Glomerular visceral epithelial cell (primary cell): ENCODE measurements around the gene SLC47A2.
"Not testable (repeated sequence)": the region's sequence is repeated elsewhere in the genome, so short reads cannot be mapped to it uniquely, and the experiment has no call there.

Experiments used
- DNase-seq: peaks from one replicate; pipeline ENCODE4 v3.0.0-alpha.2; 2016; ENCODE audit errors: extremely low spot score

SLC47A2 gene

DNA sequence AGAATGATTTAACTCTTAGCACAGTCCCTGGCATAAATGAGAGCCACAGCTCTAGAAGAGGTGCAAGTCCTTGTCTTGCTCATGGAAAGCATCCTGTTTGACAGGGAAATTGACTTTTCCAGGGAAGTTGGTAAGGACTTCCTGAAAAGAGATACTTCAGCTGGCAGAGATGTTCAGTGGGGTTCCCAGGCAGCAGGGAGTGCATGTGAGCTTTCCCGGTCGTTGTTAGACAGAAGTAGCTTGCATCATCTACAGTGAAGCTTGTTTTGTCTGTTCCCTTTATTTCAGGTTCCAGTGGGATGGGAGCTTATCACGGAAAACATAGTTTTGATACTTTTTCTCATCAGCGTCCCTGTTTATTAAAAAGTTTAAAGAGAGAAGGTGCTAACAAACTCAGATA, 45.0 kb downstream of the SLC47A2 start:
- DNase-seq: no peak

DNA sequence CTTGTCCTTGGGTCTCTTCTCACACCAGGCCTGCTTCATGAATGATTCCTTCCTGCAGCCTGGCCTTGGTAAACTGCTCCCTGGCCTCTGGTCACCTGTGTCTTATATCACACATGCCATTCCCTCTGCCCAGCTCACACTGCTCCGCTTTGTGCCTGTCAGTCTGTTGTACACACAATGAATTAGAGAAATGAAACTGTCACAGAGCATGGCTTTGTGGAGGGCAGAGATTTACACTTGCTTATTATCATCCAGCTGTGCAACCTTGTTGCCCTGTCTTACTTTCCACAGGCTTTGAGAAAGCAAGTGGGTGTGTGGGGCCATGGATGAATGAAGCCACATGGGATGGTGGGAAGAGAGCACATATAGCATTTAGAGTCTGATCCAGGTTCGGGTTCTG, 45.5 kb downstream of the SLC47A2 start:
- no peak for DNase-seq

DNA sequence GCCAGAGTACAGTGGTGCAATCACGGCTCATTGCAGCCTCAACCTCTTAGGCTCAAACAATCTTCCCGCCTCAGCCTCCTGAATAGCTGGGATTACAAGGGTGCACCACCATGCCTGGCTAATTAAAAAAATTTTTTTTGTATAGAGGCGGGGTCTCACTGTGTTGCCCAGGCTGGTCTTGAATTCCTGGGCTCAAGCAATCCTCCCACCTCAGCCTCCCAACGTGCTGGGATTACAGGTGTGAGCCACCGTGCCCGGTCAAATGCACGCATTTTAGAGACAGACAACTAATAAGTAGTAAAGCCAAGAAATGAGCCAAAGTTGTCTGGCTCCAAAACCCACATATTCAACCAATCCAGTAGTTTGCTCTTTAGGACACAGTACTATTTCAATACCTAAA, 46.7 kb downstream of the SLC47A2 start:
- DNase-seq: not testable (repeated sequence)

DNA sequence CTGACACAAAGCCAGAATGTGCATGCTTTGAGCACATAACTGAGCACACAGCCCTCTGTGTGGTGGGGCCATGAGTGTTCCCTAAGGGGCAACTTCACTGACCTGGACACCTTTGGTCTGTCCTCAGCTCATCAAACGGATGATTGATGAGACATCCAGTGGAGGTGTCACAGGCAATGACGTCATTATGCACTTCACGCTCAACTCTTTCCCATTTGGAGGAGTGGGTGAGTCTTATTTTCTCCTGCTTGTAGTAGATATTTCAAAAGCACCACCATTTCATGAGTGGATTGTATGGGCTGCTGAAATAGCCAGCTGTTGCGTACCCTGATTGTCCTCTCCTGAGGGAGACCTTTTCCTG, 51.6 kb downstream of the SLC47A2 start:
- DNase-seq: no peak

DNA sequence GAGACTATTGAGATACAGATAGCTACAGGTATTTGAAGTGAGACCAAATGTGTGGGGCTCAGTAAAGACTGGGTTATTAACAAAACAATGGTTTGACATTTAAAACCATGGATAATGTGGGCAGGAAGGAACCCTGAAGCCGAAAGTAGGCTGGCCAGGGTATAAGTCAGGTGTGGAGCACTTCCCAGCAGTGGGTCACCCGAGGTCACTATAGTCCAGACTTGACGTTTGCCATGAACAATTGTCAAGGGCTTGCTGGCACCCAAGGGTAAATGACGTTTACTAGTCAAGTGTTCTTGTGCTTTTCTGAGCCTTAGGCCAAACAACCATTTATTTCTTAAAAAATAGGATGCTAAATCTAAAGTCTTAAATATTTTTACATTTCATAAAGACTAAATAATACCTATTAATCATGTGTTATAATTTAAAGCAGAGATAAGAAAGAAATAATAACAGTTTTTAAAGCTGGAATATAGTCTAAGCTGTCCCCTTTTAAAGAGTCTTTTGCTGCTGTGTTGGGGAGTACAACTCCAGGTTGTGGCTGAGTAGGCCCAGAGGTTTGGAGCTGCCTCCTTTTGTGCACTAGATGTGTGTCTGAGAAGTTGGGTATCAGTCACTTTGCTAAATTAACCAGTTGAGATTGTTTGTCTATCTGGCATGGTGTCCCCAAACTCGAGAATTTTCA, 52.1 kb downstream of the SLC47A2 start:
- DNase-seq: no peak

GRCh38 chr17:19663097-19663496, 53.3 kb downstream of the SLC47A2 start:
- no peak for DNase-seq

GRCh38 chr17:19661121-19661520, 55.3 kb downstream of the SLC47A2 start:
- no peak for DNase-seq

DNA sequence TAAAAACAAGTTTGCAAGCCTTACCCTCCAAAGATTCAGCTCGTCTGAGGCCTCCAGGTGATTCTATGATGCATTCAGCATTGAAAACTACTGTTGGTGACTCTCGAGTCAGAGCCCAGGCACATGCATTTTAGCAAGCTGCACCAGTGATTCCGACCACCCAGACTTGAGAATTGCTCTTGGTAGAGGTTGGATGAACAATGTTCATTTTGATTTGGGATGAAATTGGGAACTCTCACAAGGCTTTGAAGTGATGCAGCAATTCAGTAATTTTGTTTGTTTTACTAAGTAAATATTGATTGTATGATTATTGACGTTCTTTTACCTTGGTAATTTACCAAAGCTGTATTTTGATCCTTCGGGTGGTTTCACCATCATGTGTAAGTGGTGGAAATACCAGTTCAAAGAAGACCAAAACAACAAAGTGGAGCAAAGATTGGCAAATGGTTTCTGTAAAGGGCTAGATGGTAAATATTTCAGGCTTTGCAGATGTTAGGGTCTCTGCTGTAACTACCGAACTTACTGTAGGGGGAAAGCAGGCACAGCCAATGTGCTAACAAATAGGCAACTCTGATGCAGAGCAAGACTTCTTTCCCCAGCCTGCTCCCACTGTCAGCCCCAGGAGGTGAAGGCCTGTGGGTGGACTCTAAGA, 56.0 kb downstream of the SLC47A2 start:
- DNase-seq: no peak

- DNase-seq: no peak
These were observed 56.8 kb downstream of the SLC47A2 start for GRCh38 chr17:19659366-19660177.

- no peak for DNase-seq
These were observed 59.4 kb downstream of the SLC47A2 start for GRCh38 chr17:19656851-19657581.

DNA sequence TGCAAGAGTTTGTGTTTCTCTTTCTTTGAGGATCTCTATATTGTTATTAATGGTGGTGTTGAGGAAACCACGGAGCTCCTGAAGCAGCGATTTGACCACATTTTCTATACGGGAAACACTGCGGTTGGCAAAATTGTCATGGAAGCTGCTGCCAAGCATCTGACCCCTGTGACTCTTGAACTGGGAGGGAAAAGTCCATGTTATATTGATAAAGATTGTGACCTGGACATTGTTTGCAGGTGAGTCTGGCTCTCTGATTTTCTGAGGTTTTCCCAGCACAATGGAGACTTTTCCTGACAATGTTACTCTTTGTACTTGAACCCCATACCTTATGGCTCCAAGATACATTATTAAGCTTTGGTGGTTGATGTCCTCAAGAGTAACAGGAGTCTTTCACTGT, 60.0 kb downstream of the SLC47A2 start:
- DNase-seq: no peak

DNA sequence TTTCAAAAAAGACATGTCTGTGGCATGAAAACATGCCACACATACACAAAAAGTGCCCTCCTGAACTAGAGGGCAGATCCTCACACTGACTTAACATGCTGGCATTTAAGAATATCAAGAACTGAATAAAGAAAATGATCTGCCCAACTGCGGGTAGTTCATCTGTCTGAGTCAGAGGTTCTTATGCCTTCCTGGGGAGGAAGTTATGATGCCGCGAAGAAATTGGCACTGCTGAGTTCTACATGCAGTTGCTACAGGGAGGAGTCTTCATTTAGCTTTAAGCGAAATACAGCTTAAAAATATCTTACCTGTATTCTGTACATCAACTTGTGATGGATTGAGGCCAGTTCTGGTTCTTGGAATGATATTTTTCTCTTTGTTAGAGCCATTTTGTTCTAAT, 61.5 kb downstream of the SLC47A2 start:
- no peak for DNase-seq

- DNase-seq: no peak
These were observed 62.0 kb downstream of the SLC47A2 start for GRCh38 chr17:19654342-19654886.

DNA sequence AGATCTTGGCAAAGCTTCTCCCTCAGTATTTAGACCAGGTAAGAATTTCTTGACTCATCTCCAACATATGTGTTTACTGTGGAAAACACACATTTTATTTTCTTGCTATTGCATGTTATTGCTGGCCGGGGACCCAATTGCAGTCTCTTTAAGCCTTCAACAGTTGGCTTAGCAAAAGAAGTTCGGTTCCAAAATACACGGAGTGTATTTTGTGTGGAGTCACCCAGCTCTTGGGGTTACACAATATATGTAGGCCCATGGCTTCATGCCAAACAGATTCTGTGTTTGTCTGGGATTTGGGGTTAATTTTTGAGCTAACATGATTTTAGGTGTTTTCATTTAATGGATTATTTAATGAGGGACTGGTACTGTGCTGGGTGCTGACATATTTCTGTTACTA, 63.8 kb downstream of the SLC47A2 start:
- DNase-seq: no peak

GRCh38 chr17:19651451-19652238, 64.7 kb downstream of the SLC47A2 start:
- DNase-seq: peak; percentile 10

DNA sequence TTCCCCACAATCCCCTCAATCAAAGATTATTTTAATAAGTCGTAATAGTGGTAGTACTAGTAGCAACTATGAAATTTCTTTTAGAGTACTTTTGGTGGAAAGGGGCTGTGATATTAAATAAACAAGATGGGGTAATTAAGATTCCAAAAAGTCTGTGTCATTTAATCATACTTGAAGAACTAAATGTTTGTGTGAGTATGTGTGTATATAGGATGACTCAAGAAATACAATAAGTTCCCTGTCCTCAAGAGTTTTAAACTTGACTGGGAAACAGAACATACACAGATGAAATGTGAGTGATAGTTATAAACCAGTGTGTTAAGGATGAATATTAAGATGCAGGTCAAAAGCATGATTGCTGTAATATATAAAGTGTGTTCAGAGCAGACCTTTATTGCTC, 65.6 kb downstream of the SLC47A2 start:
- DNase-seq: no peak

DNA sequence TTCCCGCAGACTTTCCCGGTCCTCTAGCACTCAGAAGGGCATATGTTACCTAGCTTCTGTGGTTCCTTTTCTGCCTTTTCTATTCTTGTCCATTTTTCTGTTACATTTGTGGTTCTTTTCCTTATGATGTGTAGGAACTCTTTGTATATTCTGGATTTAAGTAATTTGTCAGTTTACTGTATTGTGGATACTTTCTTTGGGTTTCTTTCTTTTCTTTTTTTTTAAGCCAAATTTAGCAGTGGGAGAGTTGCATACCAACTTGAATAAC, 67.2 kb downstream of the SLC47A2 start:
- DNase-seq: no peak

DNA sequence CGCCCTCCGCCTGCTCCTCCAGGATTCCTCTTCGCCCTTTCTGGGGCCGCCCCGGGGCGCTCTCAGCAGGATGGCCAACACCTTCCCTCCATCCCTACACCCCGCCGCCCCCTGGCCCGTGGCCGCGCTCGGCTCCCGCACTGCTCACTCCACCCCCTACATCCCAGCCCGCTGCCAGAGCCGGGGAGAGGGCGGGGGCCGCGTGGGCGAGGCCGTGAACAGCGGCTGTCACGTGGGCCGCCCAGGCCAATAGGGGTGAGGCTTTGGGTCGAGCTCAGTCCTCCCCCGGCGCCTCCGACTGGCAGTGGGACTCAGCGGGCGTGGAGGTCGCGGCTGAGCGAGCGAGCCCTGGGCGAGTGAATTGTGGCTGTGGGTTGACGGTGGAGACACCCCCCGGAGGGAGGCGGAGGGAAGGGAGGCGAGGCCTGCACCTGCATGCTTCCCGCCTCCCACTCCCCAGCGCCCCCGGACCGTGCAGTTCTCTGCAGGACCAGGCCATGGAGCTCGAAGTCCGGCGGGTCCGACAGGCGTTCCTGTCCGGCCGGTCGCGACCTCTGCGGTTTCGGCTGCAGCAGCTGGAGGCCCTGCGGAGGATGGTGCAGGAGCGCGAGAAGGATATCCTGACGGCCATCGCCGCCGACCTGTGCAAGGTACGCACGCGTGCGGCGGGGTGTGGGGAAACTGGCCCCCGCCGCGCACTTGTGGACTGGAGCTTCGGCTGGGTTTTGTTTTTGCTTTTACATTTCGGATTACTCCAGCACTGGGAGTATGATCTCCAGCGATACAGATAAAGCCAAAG, 67.7 kb downstream of the SLC47A2 start, which contains the start of gene ALDH3A2:
Gene ALDH3A2, plus strand, starts transcription at position 277 of the 799 bp plus-strand sequence. Its CDS starts 221 bp downstream, at position 498.
- peak; percentile 97 for DNase-seq

DNA sequence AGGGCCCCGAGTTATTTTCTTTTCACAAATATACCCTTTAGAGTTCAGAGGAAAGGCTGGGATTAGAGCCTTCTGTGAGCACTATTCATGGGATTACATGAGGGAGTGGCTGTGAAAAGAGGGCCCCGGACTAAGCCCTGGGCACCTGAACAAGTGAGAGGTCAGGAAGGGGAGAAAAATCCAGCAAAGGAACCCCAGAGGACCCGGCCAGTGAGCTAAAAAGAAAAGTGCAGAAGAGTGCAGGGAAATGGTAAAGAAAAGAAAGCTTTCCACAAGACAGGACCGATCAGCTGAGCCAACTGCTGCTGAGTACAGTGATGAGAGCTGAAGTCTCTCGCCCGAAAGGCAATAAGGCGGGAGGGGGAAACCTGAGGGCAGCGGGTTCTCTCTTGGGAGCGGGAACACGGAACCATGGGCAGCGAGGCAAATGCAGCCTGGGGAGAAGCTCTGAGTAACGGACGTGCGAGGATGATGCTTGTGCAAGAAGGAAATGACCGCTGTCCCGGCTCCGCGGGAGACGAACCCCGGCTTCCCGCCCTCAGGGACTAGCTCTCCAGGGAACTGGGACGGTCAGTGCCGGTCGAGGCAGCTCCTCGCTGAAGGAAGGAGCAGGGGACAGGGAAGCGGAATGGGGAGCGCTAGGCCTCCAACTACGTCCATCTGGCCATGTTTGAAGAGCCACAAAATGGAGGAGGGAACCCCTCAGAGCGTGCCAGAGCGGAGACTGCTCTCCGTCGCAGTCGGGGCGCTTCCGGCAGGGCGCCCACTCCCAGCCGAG, 68.5 kb downstream of the SLC47A2 start:
- DNase-seq: peak; percentile 69
